ENCODE data around the gene HEPN1.

DNA sequence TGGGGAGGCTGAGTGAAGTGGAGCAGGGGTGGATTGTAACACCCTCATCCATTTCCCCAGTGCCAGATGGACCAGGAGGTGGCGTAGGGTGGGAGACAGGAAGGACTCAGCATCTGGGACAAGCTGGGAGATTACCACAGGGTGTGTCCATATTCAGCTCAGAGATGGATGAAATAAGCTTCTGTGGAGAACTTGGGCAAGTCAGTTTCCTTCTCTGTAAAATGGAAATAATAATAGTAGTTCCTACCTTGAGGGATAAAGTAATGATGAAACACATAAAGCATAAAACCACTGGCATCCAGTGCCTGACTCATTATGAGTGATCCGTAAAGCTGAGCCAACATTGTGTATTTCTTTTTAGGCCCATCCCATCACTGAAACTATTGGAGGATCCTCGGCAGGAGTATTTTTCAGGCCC, 20.8 kb upstream of the HEPN1 start:
- TF ChIP-seq, protein P1, sequence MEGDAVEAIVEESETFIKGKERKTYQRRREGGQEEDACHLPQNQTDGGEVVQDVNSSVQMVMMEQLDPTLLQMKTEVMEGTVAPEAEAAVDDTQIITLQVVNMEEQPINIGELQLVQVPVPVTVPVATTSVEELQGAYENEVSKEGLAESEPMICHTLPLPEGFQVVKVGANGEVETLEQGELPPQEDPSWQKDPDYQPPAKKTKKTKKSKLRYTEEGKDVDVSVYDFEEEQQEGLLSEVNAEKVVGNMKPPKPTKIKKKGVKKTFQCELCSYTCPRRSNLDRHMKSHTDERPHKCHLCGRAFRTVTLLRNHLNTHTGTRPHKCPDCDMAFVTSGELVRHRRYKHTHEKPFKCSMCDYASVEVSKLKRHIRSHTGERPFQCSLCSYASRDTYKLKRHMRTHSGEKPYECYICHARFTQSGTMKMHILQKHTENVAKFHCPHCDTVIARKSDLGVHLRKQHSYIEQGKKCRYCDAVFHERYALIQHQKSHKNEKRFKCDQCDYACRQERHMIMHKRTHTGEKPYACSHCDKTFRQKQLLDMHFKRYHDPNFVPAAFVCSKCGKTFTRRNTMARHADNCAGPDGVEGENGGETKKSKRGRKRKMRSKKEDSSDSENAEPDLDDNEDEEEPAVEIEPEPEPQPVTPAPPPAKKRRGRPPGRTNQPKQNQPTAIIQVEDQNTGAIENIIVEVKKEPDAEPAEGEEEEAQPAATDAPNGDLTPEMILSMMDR (IDR thresholded peaks at IDR 0.05; ENCODE audit: low read depth, low read length, poor library complexity, severe bottlenecking) = no peak
- TF ChIP-seq EZH2phosphoT487 (IDR thresholded peaks at IDR 0.05; ENCODE audit: borderline replicate concordance, low read length) = no peak

Data from DOHH2 (cell line).